ENCODE results near the gene SGCD. TPM values are rescaled to one million over a fixed set of nuclear protein-coding genes. Genes with fewer than 3 reads are reported as not detected.

Gene SGCD
- total RNA-seq, 1 donor from 2014 or later = 8.8 TPM

DNA sequence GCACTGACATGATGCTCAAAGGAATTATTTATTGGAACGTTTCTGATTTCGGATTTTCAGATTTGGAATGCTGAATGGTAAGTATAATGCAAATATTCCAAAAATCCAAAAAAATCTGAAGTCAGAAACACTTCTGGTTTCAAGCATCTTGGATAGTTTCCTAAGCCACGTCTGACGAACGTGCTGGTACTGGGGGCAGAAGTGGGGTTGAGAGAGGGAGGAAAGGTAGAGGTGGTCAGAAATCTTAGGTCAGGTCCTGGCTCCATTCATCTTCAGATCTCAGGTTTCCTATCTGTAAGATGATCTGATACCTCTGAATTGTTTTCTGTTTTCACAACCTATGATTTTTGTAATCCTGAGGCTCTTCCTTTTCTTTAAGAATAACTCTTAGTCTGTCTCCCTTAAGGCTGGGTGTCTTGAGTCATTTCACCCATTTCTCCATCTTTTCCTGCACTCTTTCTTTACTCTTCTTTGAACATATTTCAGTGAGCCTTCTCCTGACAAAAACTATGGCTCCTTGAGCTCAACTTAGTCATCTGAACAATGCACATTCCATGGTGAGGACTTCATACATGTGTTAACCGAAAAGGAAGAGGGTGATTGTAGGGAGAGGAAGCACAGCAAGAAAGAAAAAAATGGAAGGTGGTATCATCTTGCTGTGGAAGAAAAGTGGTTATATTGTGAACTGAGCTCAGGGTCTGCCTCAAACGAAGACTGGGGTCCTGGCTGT lies 3.3 kb downstream of the SGCD start:
- Mint-ChIP-seq H3K9me3 (no peaks in the 10 kb centered on the region), H3K36me3 (peaks cover 7% of the 10 kb centered on the region), H3K27ac (no peak overlapping the region), H3K4me1 (ENCODE audit: unreplicated experiment) (peaks cover 41% of the 10 kb centered on the region), H3K27me3 (no peaks in the 10 kb centered on the region), H3K4me3 (no peak overlapping the region)
- TF ChIP-seq, protein P1, sequence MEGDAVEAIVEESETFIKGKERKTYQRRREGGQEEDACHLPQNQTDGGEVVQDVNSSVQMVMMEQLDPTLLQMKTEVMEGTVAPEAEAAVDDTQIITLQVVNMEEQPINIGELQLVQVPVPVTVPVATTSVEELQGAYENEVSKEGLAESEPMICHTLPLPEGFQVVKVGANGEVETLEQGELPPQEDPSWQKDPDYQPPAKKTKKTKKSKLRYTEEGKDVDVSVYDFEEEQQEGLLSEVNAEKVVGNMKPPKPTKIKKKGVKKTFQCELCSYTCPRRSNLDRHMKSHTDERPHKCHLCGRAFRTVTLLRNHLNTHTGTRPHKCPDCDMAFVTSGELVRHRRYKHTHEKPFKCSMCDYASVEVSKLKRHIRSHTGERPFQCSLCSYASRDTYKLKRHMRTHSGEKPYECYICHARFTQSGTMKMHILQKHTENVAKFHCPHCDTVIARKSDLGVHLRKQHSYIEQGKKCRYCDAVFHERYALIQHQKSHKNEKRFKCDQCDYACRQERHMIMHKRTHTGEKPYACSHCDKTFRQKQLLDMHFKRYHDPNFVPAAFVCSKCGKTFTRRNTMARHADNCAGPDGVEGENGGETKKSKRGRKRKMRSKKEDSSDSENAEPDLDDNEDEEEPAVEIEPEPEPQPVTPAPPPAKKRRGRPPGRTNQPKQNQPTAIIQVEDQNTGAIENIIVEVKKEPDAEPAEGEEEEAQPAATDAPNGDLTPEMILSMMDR (conservative IDR thresholded peaks at IDR 0.05) = no peak
- DNase-seq (ENCODE audit: extremely low spot score, unreplicated experiment) = no peak

DNA sequence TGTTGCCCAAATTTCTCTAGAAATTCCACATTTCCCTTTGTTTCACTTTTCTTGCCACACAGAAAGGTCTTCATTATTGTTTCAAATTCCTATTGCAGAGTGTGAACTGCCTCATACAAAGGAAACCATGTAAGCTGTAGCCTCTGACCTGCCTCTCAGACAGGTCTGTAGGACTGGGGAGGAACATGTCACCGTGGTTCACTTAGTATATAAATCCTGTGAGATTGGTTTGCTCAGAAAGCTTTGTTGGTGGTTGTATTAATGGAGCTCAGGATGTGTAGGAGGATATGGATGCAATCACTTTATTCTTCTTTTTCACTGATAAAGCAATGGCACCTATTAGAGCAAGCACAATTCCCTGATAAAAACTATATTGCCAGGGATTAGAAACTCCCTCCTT lies 4.2 kb downstream of the SGCD start:
- no peak for DNase-seq (ENCODE audit: extremely low spot score, unreplicated experiment)
- Mint-ChIP-seq H3K4me3 (no peak overlapping the region), H3K27ac (no peak overlapping the region), H3K9me3 (no peaks in the 10 kb centered on the region), H3K4me1 (ENCODE audit: unreplicated experiment) (peaks cover 33% of the 10 kb centered on the region), H3K36me3 (peaks cover 11% of the 10 kb centered on the region), H3K27me3 (no peaks in the 10 kb centered on the region)
- TF ChIP-seq, protein P1 (conservative IDR thresholded peaks at IDR 0.05) = no peak

DNA sequence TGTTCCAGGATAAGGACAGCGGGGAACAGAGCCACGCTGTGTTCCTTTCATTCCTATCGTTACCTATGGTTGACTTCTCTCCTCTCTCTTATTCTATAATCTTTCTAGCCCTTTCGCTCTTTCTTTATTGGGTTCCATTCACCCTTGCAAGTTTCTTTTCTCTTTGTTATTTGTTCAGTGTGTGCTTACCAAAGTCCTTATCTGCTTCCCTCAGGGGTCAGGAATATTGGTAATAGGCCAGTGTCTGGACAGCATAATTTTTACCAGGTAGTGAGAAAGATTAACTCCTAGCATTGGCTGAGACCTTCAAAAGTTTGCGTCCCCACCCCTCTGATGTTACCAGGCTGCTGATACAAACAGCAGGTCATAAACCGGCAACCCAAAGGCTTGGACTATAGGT lies 4.9 kb downstream of the SGCD start:
- TF ChIP-seq, protein P1 (conservative IDR thresholded peaks at IDR 0.05) = no peak
- no peaks in the 10 kb centered on the region for H3K9me3 Mint-ChIP-seq
- H3K4me3 Mint-ChIP-seq = no peak overlapping the region
- no peaks in the 10 kb centered on the region for H3K27me3 Mint-ChIP-seq
- H3K36me3 Mint-ChIP-seq = peaks cover 11% of the 10 kb centered on the region
- H3K4me1 Mint-ChIP-seq (ENCODE audit: unreplicated experiment) = peaks cover 27% of the 10 kb centered on the region
- no peak overlapping the region for H3K27ac Mint-ChIP-seq
- DNase-seq (ENCODE audit: extremely low spot score, unreplicated experiment) = no peak

DNA sequence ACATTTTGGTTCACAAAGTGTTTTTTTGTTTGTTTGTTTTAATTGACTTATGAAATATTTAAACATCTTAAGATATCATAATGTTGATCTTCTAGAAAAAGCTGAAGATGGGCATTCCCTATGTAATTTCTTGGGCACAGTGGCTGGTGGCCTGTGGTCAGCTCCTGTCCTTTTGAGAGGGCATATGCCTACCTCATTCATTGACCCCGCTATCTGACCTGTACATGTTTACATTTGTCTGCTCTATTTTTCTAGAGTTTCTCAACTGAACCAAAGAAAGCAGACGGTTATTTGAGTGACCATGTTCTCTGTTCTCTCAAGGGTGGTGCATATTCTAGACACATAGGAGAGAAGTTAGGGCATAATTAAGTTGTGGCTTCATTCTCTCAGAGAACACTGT lies 5.3 kb downstream of the SGCD start:
- H3K27ac Mint-ChIP-seq = no peak overlapping the region
- H3K27me3 Mint-ChIP-seq = no peaks in the 10 kb centered on the region
- H3K36me3 Mint-ChIP-seq = peaks cover 11% of the 10 kb centered on the region
- H3K4me3 Mint-ChIP-seq = no peak overlapping the region
- TF ChIP-seq, protein P1 (conservative IDR thresholded peaks at IDR 0.05) = no peak
- no peaks in the 10 kb centered on the region for H3K9me3 Mint-ChIP-seq
- peaks cover 23% of the 10 kb centered on the region for H3K4me1 Mint-ChIP-seq (ENCODE audit: unreplicated experiment)
- DNase-seq (ENCODE audit: extremely low spot score, unreplicated experiment) = no peak

DNA sequence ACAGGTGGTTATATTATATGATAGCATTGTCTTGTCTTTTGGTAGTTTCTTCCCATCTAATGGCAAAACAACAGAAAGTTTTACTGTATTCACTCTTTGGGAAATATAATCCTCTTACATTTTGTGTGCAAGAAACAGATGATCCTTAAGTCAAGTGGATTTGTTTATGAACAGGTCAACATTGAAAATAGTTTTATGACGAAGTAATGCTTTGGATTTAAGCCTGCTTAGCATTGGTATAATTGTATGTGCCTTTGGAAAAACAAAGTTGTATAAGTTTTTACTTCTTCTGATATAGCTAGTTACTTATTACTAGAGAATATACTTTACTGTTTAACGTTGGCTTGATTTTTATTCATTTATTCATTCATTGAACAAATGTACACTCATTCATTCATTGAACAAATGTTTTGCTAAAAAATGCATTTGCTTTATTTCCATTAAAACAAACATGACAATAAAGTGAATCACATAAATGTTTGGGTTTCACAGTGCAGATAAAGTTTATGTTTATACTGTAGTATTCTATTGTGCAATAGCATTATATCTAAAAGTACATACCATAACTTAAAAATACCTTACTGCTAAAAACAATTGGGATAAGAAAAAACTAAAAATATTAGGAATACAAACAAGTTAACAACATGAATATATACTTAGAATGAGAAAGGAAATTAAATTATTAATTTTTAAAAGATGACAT lies 12.3 kb downstream of the SGCD start:
- Mint-ChIP-seq H3K27me3 (no peaks in the 10 kb centered on the region), H3K4me3 (no peak overlapping the region), H3K9me3 (no peaks in the 10 kb centered on the region), H3K36me3 (peaks cover 3% of the 10 kb centered on the region), H3K27ac (no peak overlapping the region), H3K4me1 (ENCODE audit: unreplicated experiment) (no peaks in the 10 kb centered on the region)
- TF ChIP-seq, protein P1 (conservative IDR thresholded peaks at IDR 0.05) = no peak
- no peak for DNase-seq (ENCODE audit: extremely low spot score, unreplicated experiment)

All from type B pancreatic cell (in vitro differentiated cells).